ENCODE measurements around the gene SBNO2. TPM values are rescaled to one million over a fixed set of nuclear protein-coding genes. Genes with fewer than 3 reads are reported as not detected.

The SBNO2 gene
- total and polyA plus RNA-seq, 2 donors (not counting 3 experiments of a cell fraction or from before 2014, with no cell fraction given) = 31.4 to 65.7 TPM

- no peak overlapping the region for H3K4me2 ChIP-seq (ENCODE audit: insufficient read depth, low read length)
- FAIRE-seq (no peak), DNase-seq (ENCODE audit: low read depth, low spot score) (no peak)
- peaks cover 9 to 22% of the 10 kb centered on the region in 2 experiments for H3K36me3 ChIP-seq (ENCODE audit: control insufficient read depth in 2 of 2, extremely low read depth in 1 of 2, insufficient read depth in 2 of 2, low read length in 2 of 2)
- no peak overlapping the region for H3K9ac ChIP-seq (replicated peaks; ENCODE audit: extremely low read depth, insufficient read depth, low read length)
- intact Hi-C loops (cut with micrococcal nuclease) (no loop called here), dilution Hi-C loops (cut with MboI; ENCODE audit: extremely low pct_ligation_motif_present, low sequenced_read_pairs) (no loop called here)
- H4K20me1 ChIP-seq (replicated peaks; ENCODE audit: control insufficient read depth, extremely low read depth, insufficient read depth, low read length) = no peaks in the 10 kb centered on the region
- no peaks in the 10 kb centered on the region for H3K9me1 ChIP-seq (replicated peaks; ENCODE audit: control insufficient read depth, extremely low read depth, insufficient read depth, low read length)
- no peak overlapping the region for H3K4me3 ChIP-seq (replicated peaks in 1 of 3; ENCODE audit: insufficient read depth in 1 of 3, low read depth in 1 of 3, low read length in 3 of 3)
- no peaks in the 10 kb centered on the region for H3K27me3 ChIP-seq (ENCODE audit: control insufficient read depth in 2 of 2, insufficient read depth in 2 of 2, low read length in 2 of 2)
- H3K79me2 ChIP-seq (ENCODE audit: control insufficient read depth, insufficient read depth, low read length) = no peaks in the 10 kb centered on the region
- H3K9me3 ChIP-seq (replicated peaks; ENCODE audit: control insufficient read depth, insufficient read depth, low read length) = no peaks in the 10 kb centered on the region
- H2AFZ ChIP-seq (ENCODE audit: low read depth, low read length) = no peak overlapping the region
- no TSS peak for BruUV-seq (replicated peaks)
- H3K27ac ChIP-seq (ENCODE audit: insufficient read depth, low read depth, low read length) = no peak overlapping the region
- TF ChIP-seq CTCF (IDR thresholded peaks at IDR 0.05; ENCODE audit: extremely low read depth in 1 of 2, insufficient read depth in 1 of 2, low read depth in 1 of 2, low read length in 2 of 2) = no peak
- peak; percentile 9 for TF ChIP-seq POLR2A (IDR thresholded peaks at IDR 0.05; ENCODE audit: low read depth, low read length)
- ChIA-PET CTCF (interaction anchor here (0.9 to 1.7 kb wide), 2 partner anchors 21 to 27 kb away, joined by 3 to 4 read pairs; no protein-coding TSS in a partner anchor), POLR2A (no interaction called here)
- no peaks in the 10 kb centered on the region for H3K4me1 ChIP-seq (ENCODE audit: control insufficient read depth, extremely low read depth, insufficient read depth, low read length)
Measured at GRCh38 chr19:1086613-1087012, 87.5 kb downstream of the SBNO2 start.

GRCh38 chr19:1085676-1086442 lies 88.2 kb downstream of the SBNO2 start:
- H3K4me2 ChIP-seq (ENCODE audit: insufficient read depth, low read length) = no peak overlapping the region
- no TSS peak for BruUV-seq (replicated peaks)
- ChIA-PET POLR2A (no interaction called here), CTCF (interaction anchor here (0.9 to 1.7 kb wide), 2 partner anchors 21 to 28 kb away, joined by 3 to 4 read pairs; no protein-coding TSS in a partner anchor)
- H3K36me3 ChIP-seq (ENCODE audit: control insufficient read depth in 2 of 2, extremely low read depth in 1 of 2, insufficient read depth in 2 of 2, low read length in 2 of 2) = peaks cover 9 to 16% of the 10 kb centered on the region in 2 experiments
- no peaks in the 10 kb centered on the region for H3K27me3 ChIP-seq (ENCODE audit: control insufficient read depth in 2 of 2, insufficient read depth in 2 of 2, low read length in 2 of 2)
- FAIRE-seq = no peak
- intact Hi-C loops (cut with micrococcal nuclease) (no loop called here), dilution Hi-C loops (cut with MboI; ENCODE audit: extremely low pct_ligation_motif_present, low sequenced_read_pairs) (no loop called here)
- TF ChIP-seq POLR2AphosphoS5 (IDR thresholded peaks at IDR 0.05; ENCODE audit: insufficient read depth, low read depth, low read length) (no peak), POLR2A (IDR thresholded peaks at IDR 0.05; ENCODE audit: low read depth, low read length) (peak; percentile 4), MAX (IDR thresholded peaks at IDR 0.05; ENCODE audit: insufficient read depth, insufficient read length) (no peak)
- no peak overlapping the region for H3K9ac ChIP-seq (replicated peaks; ENCODE audit: extremely low read depth, insufficient read depth, low read length)
- no peak overlapping the region for H2AFZ ChIP-seq (ENCODE audit: low read depth, low read length)
- H3K27ac ChIP-seq (ENCODE audit: insufficient read depth, low read depth, low read length) = no peak overlapping the region
- no peak overlapping the region for H3K4me3 ChIP-seq (replicated peaks in 1 of 3; ENCODE audit: insufficient read depth in 1 of 3, low read depth in 1 of 3, low read length in 3 of 3)
- no peaks in the 10 kb centered on the region for H3K9me3 ChIP-seq (replicated peaks; ENCODE audit: control insufficient read depth, insufficient read depth, low read length)
- DNase-seq (ENCODE audit: low read depth, low spot score) = no peak
- no peaks in the 10 kb centered on the region for H4K20me1 ChIP-seq (replicated peaks; ENCODE audit: control insufficient read depth, extremely low read depth, insufficient read depth, low read length)
- no peaks in the 10 kb centered on the region for H3K79me2 ChIP-seq (ENCODE audit: control insufficient read depth, insufficient read depth, low read length)
- no peaks in the 10 kb centered on the region for H3K4me1 ChIP-seq (ENCODE audit: control insufficient read depth, extremely low read depth, insufficient read depth, low read length)
- H3K9me1 ChIP-seq (replicated peaks; ENCODE audit: control insufficient read depth, extremely low read depth, insufficient read depth, low read length) = no peaks in the 10 kb centered on the region

All from endothelial cell of umbilical vein (primary cell).